T-helper 2 cell treated with Interferon-gamma antibody and Interleukin-4, amounts not matched to agents 100 ng/mL and 5 ng/mL, for 36 hours (primary cell): ENCODE data around the gene ASB3. TPM values are rescaled to one million over a fixed set of nuclear protein-coding genes. Genes with fewer than 3 reads are reported as not detected.
"Not testable (repeated sequence)": the region's sequence is repeated elsewhere in the genome, so short reads cannot be mapped to it uniquely, and the experiment has no call there.

Source experiments
- intact Hi-C: fragments of 100-400 bp; cut with micrococcal nuclease; formaldehyde crosslinking; loops from one replicate; pipeline ENCODE4 v1.15.1; 2023
- total RNA-seq: library from RNA; stranded (reverse); gene quantifications from 2 replicates; pipeline ENCODE4 v1.2.3, GENCODE V29; 2022

The ASB3 gene
- total RNA-seq, 1 donor from 2014 or later, result 24.0 TPM

- intact Hi-C loops, result no loop called here
Observed at GRCh38 chr2:53660886-53661285, 125.9 kb downstream of the ASB3 start.

- intact Hi-C loops, result not testable (repeated sequence)
Observed at GRCh38 chr2:53658474-53658873, 128.3 kb downstream of the ASB3 start.

DNA sequence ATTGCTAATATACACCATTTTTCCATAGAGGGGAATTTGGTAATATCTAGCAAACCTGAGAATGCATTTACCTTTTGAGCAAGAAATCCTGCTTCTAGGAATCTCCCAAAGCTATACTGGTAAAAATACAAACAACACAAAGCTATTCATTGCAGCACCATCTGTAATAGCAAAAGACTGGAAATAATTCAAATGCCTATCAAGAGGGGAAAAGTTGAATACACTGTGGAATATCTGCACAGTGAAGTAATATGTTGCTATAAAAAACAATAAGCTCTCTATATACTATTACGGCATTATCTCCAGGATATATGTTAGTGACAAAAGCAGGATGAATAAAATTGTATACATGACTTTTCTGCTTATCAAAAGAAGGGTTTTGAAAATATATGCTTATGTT lies 131.5 kb downstream of the ASB3 start:
- intact Hi-C loops, result no loop called here

- intact Hi-C loops, result no loop called here
Observed at GRCh38 chr2:53654396-53654795, 132.4 kb downstream of the ASB3 start.

GRCh38 chr2:53652131-53652530 lies 134.6 kb downstream of the ASB3 start:
- intact Hi-C loops, result no loop called here

- intact Hi-C loops, result no loop called here
Observed at GRCh38 chr2:53646788-53647187, 140.0 kb downstream of the ASB3 start.

- intact Hi-C loops, result no loop called here
Observed at GRCh38 chr2:53641290-53641689, 145.5 kb downstream of the ASB3 start.

- intact Hi-C loops, result no loop called here
Observed at GRCh38 chr2:53640466-53640865, 146.3 kb downstream of the ASB3 start.

GRCh38 chr2:53636596-53636995 lies 150.2 kb downstream of the ASB3 start:
- intact Hi-C loops, result no loop called here

DNA sequence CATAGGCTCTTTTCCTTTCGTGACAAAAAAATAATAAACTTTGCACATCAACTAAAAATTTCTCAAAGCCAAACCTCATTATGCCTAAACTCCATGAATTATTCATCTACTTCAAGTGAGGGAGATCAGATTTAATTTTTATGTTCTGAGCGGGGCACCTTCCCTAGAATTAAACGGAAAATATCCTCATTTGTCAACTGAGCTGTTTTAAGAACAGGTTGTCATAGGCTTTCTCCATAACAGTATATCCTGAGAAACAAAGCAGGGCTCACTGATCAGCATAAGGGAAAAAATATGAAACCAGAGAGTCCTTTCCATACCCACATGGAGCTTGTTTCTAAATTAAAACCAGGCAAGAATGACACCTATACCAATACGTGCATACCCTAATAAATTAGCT lies 150.6 kb downstream of the ASB3 start:
- intact Hi-C loops, result no loop called here

DNA sequence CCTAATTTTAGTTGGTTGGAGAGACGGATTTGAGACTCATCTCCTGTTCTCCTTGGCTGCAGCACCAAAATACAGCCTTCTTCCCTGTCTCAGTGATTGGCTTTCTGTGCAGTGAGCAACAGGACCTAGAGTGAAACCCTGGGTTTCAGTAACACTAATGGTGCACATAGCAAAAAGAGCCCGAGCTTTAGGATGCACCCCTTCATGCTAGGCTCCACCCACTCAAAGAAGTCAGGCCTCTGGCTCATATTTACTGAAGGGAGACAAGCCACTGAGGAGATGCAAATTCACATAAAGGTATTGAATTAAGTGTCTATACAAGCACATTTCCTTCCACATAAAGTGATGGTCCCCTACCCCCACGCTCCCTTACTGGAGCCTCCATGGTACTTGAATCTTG lies 151.1 kb downstream of the ASB3 start:
- intact Hi-C loops, result no loop called here

GRCh38 chr2:53633441-53633840 lies 153.3 kb downstream of the ASB3 start:
- intact Hi-C loops, result no loop called here

GRCh38 chr2:53632714-53633113 lies 154.0 kb downstream of the ASB3 start:
- intact Hi-C loops, result no loop called here

DNA sequence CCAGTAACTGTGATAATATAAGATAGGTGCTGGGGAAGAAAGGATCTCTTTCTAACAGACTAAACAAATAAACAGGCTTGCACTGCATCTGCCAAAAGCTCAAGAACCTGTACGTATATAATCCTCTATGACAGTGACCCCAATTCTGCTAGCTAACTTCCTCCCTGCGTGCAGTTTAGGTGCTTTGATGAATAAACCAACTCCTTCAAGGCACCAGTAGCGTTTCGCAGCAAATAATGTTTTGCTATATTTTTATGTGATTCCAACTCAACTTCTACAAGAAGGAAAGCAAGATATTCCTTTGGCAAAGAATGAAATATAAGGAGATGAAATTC lies 154.7 kb downstream of the ASB3 start:
- intact Hi-C loops, result no loop called here

DNA sequence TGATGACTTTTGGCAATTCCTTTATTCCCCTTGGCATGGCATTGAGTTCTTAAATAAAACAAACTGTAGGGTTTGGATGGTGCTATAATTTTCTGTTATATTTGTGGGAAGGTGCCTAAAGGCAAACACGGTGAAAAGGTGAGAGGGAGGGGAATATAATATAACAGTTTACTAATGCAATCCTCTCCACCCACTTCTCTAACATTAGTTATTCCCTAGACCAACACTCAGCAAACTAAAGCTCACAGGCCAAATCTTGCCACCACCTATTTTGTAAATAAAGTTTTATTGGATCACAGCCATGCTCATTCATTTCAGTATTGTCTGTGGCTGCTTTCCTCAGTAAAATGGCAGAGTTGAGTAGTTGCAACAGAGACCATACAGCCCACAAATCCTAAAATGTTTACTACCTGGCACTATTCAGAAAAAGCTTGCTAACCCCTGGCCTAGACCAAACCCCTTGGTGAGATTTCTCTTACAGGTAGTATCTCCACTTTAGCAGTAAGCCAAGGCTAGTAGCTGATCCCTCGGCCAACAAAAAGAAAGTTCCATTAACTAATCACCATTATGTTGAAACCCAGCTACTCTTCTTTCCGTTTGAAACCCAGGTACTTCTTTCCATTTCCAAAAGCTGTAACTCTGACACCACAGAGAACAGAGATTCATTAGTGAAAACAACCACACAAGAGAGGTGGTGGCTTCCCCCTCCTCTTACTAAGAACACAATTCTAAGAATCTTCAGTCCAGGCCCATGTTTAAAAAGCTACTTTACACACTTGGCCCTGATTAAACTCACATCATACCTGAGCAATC lies 155.2 kb downstream of the ASB3 start:
- intact Hi-C loops, result no loop called here

GRCh38 chr2:53630026-53630606 lies 156.6 kb downstream of the ASB3 start:
- intact Hi-C loops, result no loop called here

GRCh38 chr2:53629501-53629900 lies 157.3 kb downstream of the ASB3 start:
- intact Hi-C loops, result no loop called here

GRCh38 chr2:53629001-53629400 lies 157.8 kb downstream of the ASB3 start:
- intact Hi-C loops, result no loop called here

DNA sequence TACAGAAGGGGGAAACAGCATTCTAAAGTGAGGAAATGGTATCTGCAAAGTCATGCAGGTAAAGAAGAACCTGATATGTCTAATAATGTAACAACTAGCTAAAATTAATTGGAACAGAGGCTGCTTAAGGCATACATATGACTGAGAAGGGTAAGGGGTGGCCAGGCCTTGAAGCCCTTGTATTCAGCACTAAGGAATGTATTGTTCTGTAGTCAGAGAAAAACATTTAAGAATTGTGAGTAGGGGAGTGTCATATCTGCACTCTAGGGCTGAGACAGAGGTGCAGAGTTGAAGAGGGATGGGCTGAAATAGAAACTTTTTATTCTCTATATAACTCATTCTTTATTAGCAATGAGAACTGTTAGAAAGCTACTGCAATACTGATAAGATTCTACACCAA lies 164.6 kb downstream of the ASB3 start:
- intact Hi-C loops, result no loop called here

DNA sequence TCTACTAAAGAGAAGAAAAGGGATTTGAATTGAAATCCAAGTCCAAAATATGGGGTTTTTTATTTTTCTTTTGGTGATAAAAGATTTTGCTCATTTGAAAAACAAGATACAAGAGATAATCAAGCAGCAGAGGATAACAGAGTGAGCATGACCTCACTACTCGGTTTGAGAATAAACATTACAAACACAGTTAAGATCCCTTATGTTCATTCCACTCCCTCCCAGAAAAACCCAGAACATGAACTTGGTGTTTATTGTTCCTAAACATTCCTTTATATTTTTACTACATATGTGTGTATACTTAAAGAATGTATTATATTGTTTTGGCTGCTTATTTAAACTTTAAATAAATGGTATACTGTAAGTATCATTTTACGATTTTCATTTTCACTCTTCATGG lies 165.8 kb downstream of the ASB3 start:
- intact Hi-C loops, result no loop called here
